ENCODE measurements around the gene KAT2A.

GRCh38 chr17:42113293-42114069 is 7.7 kb downstream of the KAT2A start:
- TF ChIP-seq, protein P1, sequence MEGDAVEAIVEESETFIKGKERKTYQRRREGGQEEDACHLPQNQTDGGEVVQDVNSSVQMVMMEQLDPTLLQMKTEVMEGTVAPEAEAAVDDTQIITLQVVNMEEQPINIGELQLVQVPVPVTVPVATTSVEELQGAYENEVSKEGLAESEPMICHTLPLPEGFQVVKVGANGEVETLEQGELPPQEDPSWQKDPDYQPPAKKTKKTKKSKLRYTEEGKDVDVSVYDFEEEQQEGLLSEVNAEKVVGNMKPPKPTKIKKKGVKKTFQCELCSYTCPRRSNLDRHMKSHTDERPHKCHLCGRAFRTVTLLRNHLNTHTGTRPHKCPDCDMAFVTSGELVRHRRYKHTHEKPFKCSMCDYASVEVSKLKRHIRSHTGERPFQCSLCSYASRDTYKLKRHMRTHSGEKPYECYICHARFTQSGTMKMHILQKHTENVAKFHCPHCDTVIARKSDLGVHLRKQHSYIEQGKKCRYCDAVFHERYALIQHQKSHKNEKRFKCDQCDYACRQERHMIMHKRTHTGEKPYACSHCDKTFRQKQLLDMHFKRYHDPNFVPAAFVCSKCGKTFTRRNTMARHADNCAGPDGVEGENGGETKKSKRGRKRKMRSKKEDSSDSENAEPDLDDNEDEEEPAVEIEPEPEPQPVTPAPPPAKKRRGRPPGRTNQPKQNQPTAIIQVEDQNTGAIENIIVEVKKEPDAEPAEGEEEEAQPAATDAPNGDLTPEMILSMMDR (conservative IDR thresholded peaks at IDR 0.05), result no peak
- TF ChIP-seq EZH2 (IDR thresholded peaks at IDR 0.05; ENCODE audit: low read depth), result no peak
